Measurements from ENCODE around the gene LDLRAD4.

Gene LDLRAD4

GRCh38 chr18:13540477-13541182 is 322.1 kb downstream of the LDLRAD4 start:
- H3K27ac ChIP-seq (ENCODE audit: insufficient read depth in 1 of 2, low read depth in 1 of 2, low read length in 2 of 2, poor library complexity in 1 of 2, severe bottlenecking in 2 of 2), result no peak overlapping the region
- ChIA-PET POLR2A (interaction anchor here (0.6 kb wide), 1 partner anchor 92 kb away, joined by 6 read pairs; no protein-coding TSS in a partner anchor), CTCF (interaction anchor here (1.7 kb wide), 1 partner anchor 17 kb away, joined by 3 read pairs; no protein-coding TSS in a partner anchor)
- DNase-seq, result peak in 1 of 3 donors; percentile 45
- no peaks in the 10 kb centered on the region for H3K27me3 ChIP-seq (replicated peaks in 2 of 5; ENCODE audit: control insufficient read depth in 4 of 5, insufficient read depth in 5 of 5, low read length in 4 of 5)
- no peaks in the 10 kb centered on the region for H3K9me3 ChIP-seq (ENCODE audit: control extremely low read depth in 1 of 5, control insufficient read depth in 4 of 5, insufficient read depth in 2 of 5, low read depth in 1 of 5, low read length in 4 of 5)
- H3K36me3 ChIP-seq (ENCODE audit: control insufficient read depth in 4 of 4, insufficient read depth in 4 of 4, low read length in 3 of 4), result no peaks in the 10 kb centered on the region
- H3K4me3 ChIP-seq (ENCODE audit: control insufficient read depth in 1 of 7, extremely low read depth in 1 of 7, insufficient read depth in 4 of 7, low read depth in 2 of 7, low read length in 6 of 7), result peak overlapping the region in 2 of 7 experiments; percentile 13 to 48
- peaks cover 27 to 42% (median 33%) of the 10 kb centered on the region in 4 experiments for H3K4me1 ChIP-seq (ENCODE audit: control extremely low read depth in 1 of 4, control insufficient read depth in 4 of 4, insufficient read depth in 4 of 4, low read length in 3 of 4)
- 47% methylated on average over 12 of the region's 12 CpGs for WGBS (ENCODE audit: insufficient coverage)

- DNase-seq, result no peak
- Histone ChIP-seq H3K27me3 (replicated peaks in 2 of 5; ENCODE audit: control insufficient read depth in 4 of 5, insufficient read depth in 5 of 5, low read length in 4 of 5) (no peaks in the 10 kb centered on the region), H3K9me3 (ENCODE audit: control extremely low read depth in 1 of 5, control insufficient read depth in 4 of 5, insufficient read depth in 2 of 5, low read depth in 1 of 5, low read length in 4 of 5) (no peaks in the 10 kb centered on the region), H3K4me3 (ENCODE audit: control insufficient read depth in 1 of 7, extremely low read depth in 1 of 7, insufficient read depth in 4 of 7, low read depth in 2 of 7, low read length in 6 of 7) (no peak overlapping the region), H3K4me1 (ENCODE audit: control extremely low read depth in 1 of 4, control insufficient read depth in 4 of 4, insufficient read depth in 4 of 4, low read length in 3 of 4) (peaks cover 27 to 39% (median 33%) of the 10 kb centered on the region in 4 experiments), H3K36me3 (ENCODE audit: control insufficient read depth in 4 of 4, insufficient read depth in 4 of 4, low read length in 3 of 4) (no peaks in the 10 kb centered on the region), H3K27ac (ENCODE audit: insufficient read depth in 1 of 2, low read depth in 1 of 2, low read length in 2 of 2, poor library complexity in 1 of 2, severe bottlenecking in 2 of 2) (no peak overlapping the region)
- ChIA-PET POLR2A (no interaction called here), CTCF (interaction anchor here (1.0 to 1.7 kb wide), 2 partner anchors 8 to 15 kb away, joined by 3 read pairs; no protein-coding TSS in a partner anchor)
- WGBS (ENCODE audit: insufficient coverage), result 97% methylated on average over 11 of the region's 13 CpGs
Measured at GRCh38 chr18:13541621-13542519, 323.3 kb downstream of the LDLRAD4 start.

GRCh38 chr18:13542520-13542847 is 323.9 kb downstream of the LDLRAD4 start:
- CTCF ChIA-PET, result interaction anchor here (1.0 kb wide), 1 partner anchor 8 kb away, joined by 3 read pairs; no protein-coding TSS in a partner anchor
- no peak overlapping the region for H3K27ac ChIP-seq (ENCODE audit: insufficient read depth in 1 of 2, low read depth in 1 of 2, low read length in 2 of 2, poor library complexity in 1 of 2, severe bottlenecking in 2 of 2)

GRCh38 chr18:13543144-13543543 is 324.6 kb downstream of the LDLRAD4 start:
- Histone ChIP-seq H3K36me3 (ENCODE audit: control insufficient read depth in 4 of 4, insufficient read depth in 4 of 4, low read length in 3 of 4) (no peaks in the 10 kb centered on the region), H3K27me3 (replicated peaks in 2 of 5; ENCODE audit: control insufficient read depth in 4 of 5, insufficient read depth in 5 of 5, low read length in 4 of 5) (no peaks in the 10 kb centered on the region), H3K4me1 (ENCODE audit: control extremely low read depth in 1 of 4, control insufficient read depth in 4 of 4, insufficient read depth in 4 of 4, low read length in 3 of 4) (peaks cover 22 to 33% (median 27%) of the 10 kb centered on the region in 4 experiments), H3K27ac (ENCODE audit: insufficient read depth in 1 of 2, low read depth in 1 of 2, low read length in 2 of 2, poor library complexity in 1 of 2, severe bottlenecking in 2 of 2) (no peak overlapping the region), H3K9me3 (ENCODE audit: control extremely low read depth in 1 of 5, control insufficient read depth in 4 of 5, insufficient read depth in 2 of 5, low read depth in 1 of 5, low read length in 4 of 5) (peaks cover 0 to 10% (median 0%) of the 10 kb centered on the region in 5 experiments), H3K4me3 (ENCODE audit: control insufficient read depth in 1 of 7, extremely low read depth in 1 of 7, insufficient read depth in 4 of 7, low read depth in 2 of 7, low read length in 6 of 7) (no peak overlapping the region)
- WGBS (ENCODE audit: insufficient coverage), result 100% methylated on average over 1 of the region's 4 CpGs
- CTCF ChIA-PET, result interaction anchor here (1.1 kb wide), 1 partner anchor 12 kb away, joined by 3 read pairs; no protein-coding TSS in a partner anchor
- no peak for DNase-seq
- POLR2A ChIA-PET, result no interaction called here

More at GRCh38 chr18:13542520-13542847, 323.9 kb downstream of the LDLRAD4 start:
- Histone ChIP-seq H3K9me3 (ENCODE audit: control extremely low read depth in 1 of 5, control insufficient read depth in 4 of 5, insufficient read depth in 2 of 5, low read depth in 1 of 5, low read length in 4 of 5) (peaks cover 0 to 3% (median 0%) of the 10 kb centered on the region in 5 experiments), H3K27me3 (replicated peaks in 2 of 5; ENCODE audit: control insufficient read depth in 4 of 5, insufficient read depth in 5 of 5, low read length in 4 of 5) (no peaks in the 10 kb centered on the region), H3K4me1 (ENCODE audit: control extremely low read depth in 1 of 4, control insufficient read depth in 4 of 4, insufficient read depth in 4 of 4, low read length in 3 of 4) (peaks cover 24 to 36% (median 30%) of the 10 kb centered on the region in 4 experiments), H3K4me3 (ENCODE audit: control insufficient read depth in 1 of 7, extremely low read depth in 1 of 7, insufficient read depth in 4 of 7, low read depth in 2 of 7, low read length in 6 of 7) (no peak overlapping the region), H3K36me3 (ENCODE audit: control insufficient read depth in 4 of 4, insufficient read depth in 4 of 4, low read length in 3 of 4) (no peaks in the 10 kb centered on the region)
- POLR2A ChIA-PET, result no interaction called here
- DNase-seq, result no peak
- WGBS (ENCODE audit: insufficient coverage), result 96% methylated on average over 6 of the region's 7 CpGs

- H3K27ac ChIP-seq (ENCODE audit: insufficient read depth in 1 of 2, low read depth in 1 of 2, low read length in 2 of 2, poor library complexity in 1 of 2, severe bottlenecking in 2 of 2), result no peak overlapping the region
- peaks cover 0 to 10% (median 0%) of the 10 kb centered on the region in 5 experiments for H3K9me3 ChIP-seq (ENCODE audit: control extremely low read depth in 1 of 5, control insufficient read depth in 4 of 5, insufficient read depth in 2 of 5, low read depth in 1 of 5, low read length in 4 of 5)
- CTCF ChIA-PET, result interaction anchor here (1.1 kb wide), 1 partner anchor 12 kb away, joined by 3 read pairs; no protein-coding TSS in a partner anchor
- DNase-seq, result no peak
- POLR2A ChIA-PET, result no interaction called here
- H3K4me1 ChIP-seq (ENCODE audit: control extremely low read depth in 1 of 4, control insufficient read depth in 4 of 4, insufficient read depth in 4 of 4, low read length in 3 of 4), result peaks cover 16 to 29% (median 23%) of the 10 kb centered on the region in 4 experiments
- H3K27me3 ChIP-seq (replicated peaks in 2 of 5; ENCODE audit: control insufficient read depth in 4 of 5, insufficient read depth in 5 of 5, low read length in 4 of 5), result no peaks in the 10 kb centered on the region
- no peak overlapping the region for H3K4me3 ChIP-seq (ENCODE audit: control insufficient read depth in 1 of 7, extremely low read depth in 1 of 7, insufficient read depth in 4 of 7, low read depth in 2 of 7, low read length in 6 of 7)
- H3K36me3 ChIP-seq (ENCODE audit: control insufficient read depth in 4 of 4, insufficient read depth in 4 of 4, low read length in 3 of 4), result no peaks in the 10 kb centered on the region
- 99% methylated on average over 21 of the region's 25 CpGs for WGBS (ENCODE audit: insufficient coverage)
Measured at GRCh38 chr18:13543811-13544732, 325.5 kb downstream of the LDLRAD4 start.

- no peak overlapping the region for H3K4me3 ChIP-seq (ENCODE audit: control insufficient read depth in 1 of 7, extremely low read depth in 1 of 7, insufficient read depth in 4 of 7, low read depth in 2 of 7, low read length in 6 of 7)
- H3K36me3 ChIP-seq (ENCODE audit: control insufficient read depth in 4 of 4, insufficient read depth in 4 of 4, low read length in 3 of 4), result no peaks in the 10 kb centered on the region
- DNase-seq, result no peak
- no peaks in the 10 kb centered on the region for H3K27me3 ChIP-seq (replicated peaks in 2 of 5; ENCODE audit: control insufficient read depth in 4 of 5, insufficient read depth in 5 of 5, low read length in 4 of 5)
- peaks cover 10 to 29% (median 23%) of the 10 kb centered on the region in 4 experiments for H3K4me1 ChIP-seq (ENCODE audit: control extremely low read depth in 1 of 4, control insufficient read depth in 4 of 4, insufficient read depth in 4 of 4, low read length in 3 of 4)
- peaks cover 0 to 10% (median 0%) of the 10 kb centered on the region in 5 experiments for H3K9me3 ChIP-seq (ENCODE audit: control extremely low read depth in 1 of 5, control insufficient read depth in 4 of 5, insufficient read depth in 2 of 5, low read depth in 1 of 5, low read length in 4 of 5)
- CTCF ChIA-PET, result interaction anchor here (1.4 kb wide), 1 partner anchor 11 kb away, joined by 3 read pairs; no protein-coding TSS in a partner anchor
- POLR2A ChIA-PET, result no interaction called here
- 100% methylated on average over 6 of the region's 8 CpGs for WGBS (ENCODE audit: insufficient coverage)
- no peak overlapping the region for H3K27ac ChIP-seq (ENCODE audit: insufficient read depth in 1 of 2, low read depth in 1 of 2, low read length in 2 of 2, poor library complexity in 1 of 2, severe bottlenecking in 2 of 2)
Measured at GRCh38 chr18:13544953-13545352, 326.4 kb downstream of the LDLRAD4 start.
